H1 (cell line): ENCODE data around the gene LMTK3. TPM values are rescaled to one million over a fixed set of nuclear protein-coding genes. Genes with fewer than 3 reads are reported as not detected.

Experiments used
- CTCF ChIA-PET: fragments of 300-600 bp; sonication (Branson Sonifier 250); formaldehyde crosslinking; loops from one replicate; lab custom pipeline; 2021; ENCODE audit not compliant: partially characterized antibody; lab: Charles Lee
- POLR2A ChIA-PET: fragments of 300-600 bp; sonication (Branson Sonifier 250); formaldehyde crosslinking; loops from one replicate; lab custom pipeline; 2021; ENCODE audit warnings: inconsistent platforms; ENCODE audit not compliant: partially characterized antibody; lab: Charles Lee
- DNase-seq, 2 experiments: peaks; one replicate each; pipeline versions ENCODE4 v3.0.0 to v3.0.0-alpha.2; 2010 to 2022; ENCODE audit warnings: low spot score in 2 of 2, low read depth in 1 of 2, mixed read lengths in 1 of 2
- FAIRE-seq: peaks from 2 replicates; lab custom pipeline; 2011; peaks lifted over from hg19 to GRCh38; lab: Jason Lieb, UNC
- H2AFZ ChIP-seq: 2 replicates; pipeline ENCODE4 v1.8.1; 2012; ENCODE audit warnings: low read length, inconsistent platforms
- H2AK5ac ChIP-seq: 2 replicates; pipeline ENCODE4 v1.6.1; 2013; ENCODE audit warnings: low read depth, low read length
- H2BK120ac ChIP-seq: replicated peaks from 2 replicates; pipeline ENCODE3; 2013; ENCODE audit warnings: low read depth, low read length, inconsistent platforms
- H2BK12ac ChIP-seq: 2 replicates; pipeline ENCODE4 v1.6.1; 2013; ENCODE audit warnings: low read depth, low read length
- H2BK15ac ChIP-seq: 2 replicates; pipeline ENCODE4 v1.6.1; 2013; ENCODE audit warnings: low read length
- H2BK20ac ChIP-seq: 2 replicates; pipeline ENCODE4 v1.6.1; 2013; ENCODE audit warnings: low read length
- H2BK5ac ChIP-seq: 2 replicates; pipeline ENCODE4 v1.6.1; 2013; ENCODE audit warnings: low read depth, low read length
- H3K14ac ChIP-seq: 2 replicates; pipeline ENCODE4 v1.6.1; 2013; ENCODE audit warnings: inconsistent platforms; ENCODE audit not compliant: insufficient read length
- H3K18ac ChIP-seq: 2 replicates; pipeline ENCODE4 v1.6.1; 2013; ENCODE audit warnings: low read length; ENCODE audit errors: extremely low read depth
- H3K23ac ChIP-seq: 2 replicates; pipeline ENCODE4 v1.6.1; 2013; ENCODE audit warnings: inconsistent platforms; ENCODE audit not compliant: insufficient read length
- H3K23me2 ChIP-seq: 2 replicates; pipeline ENCODE4 v1.6.1; 2013; ENCODE audit warnings: low read depth, low read length
- H3K27ac ChIP-seq: 2 replicates; pipeline ENCODE4 v1.6.1; 2011; ENCODE audit warnings: low read depth, low read length, inconsistent platforms
- H3K27me3 ChIP-seq, 4 experiments: replicated peaks in 1 of 4; 1 replicate in 1 of 4; 2 replicates in 3 of 4; pipeline versions ENCODE4 v1.6.1 to v1.8.1; 2011 to 2013; ENCODE audit warnings: low read length in 3 of 4, mild to moderate bottlenecking in 3 of 4, inconsistent platforms in 2 of 4, mixed read lengths in 2 of 4, moderate library complexity in 1 of 4; ENCODE audit not compliant: control insufficient read depth in 3 of 4, insufficient read depth in 3 of 4; ENCODE audit errors: extremely low read depth in 1 of 4
- H3K36me3 ChIP-seq, 4 experiments: 2 replicates each; pipeline versions ENCODE4 v1.6.1 to v1.8.1; 2011 to 2013; ENCODE audit warnings: mild to moderate bottlenecking in 4 of 4, low read length in 3 of 4, moderate library complexity in 2 of 4, control low read depth in 1 of 4, inconsistent platforms in 1 of 4; ENCODE audit not compliant: insufficient read depth in 4 of 4, control insufficient read depth in 2 of 4
- H3K4ac ChIP-seq: replicated peaks from 2 replicates; pipeline ENCODE3; 2013; ENCODE audit warnings: low read length, low read depth, mixed read lengths, inconsistent platforms; ENCODE audit not compliant: insufficient read length
- H3K4me1 ChIP-seq, 4 experiments: replicated peaks in 1 of 4; 1 replicate in 1 of 4; 2 replicates in 3 of 4; pipeline versions ENCODE4 v1.6.1 to v1.8.1; 2011 to 2013; ENCODE audit warnings: low read length in 3 of 4, inconsistent platforms in 2 of 4, mixed read lengths in 1 of 4; ENCODE audit not compliant: insufficient read depth in 4 of 4, control insufficient read depth in 3 of 4
- H3K4me2 ChIP-seq, 2 experiments: 2 replicates each; pipeline versions ENCODE4 v1.6.1 to v1.8.1; 2011 to 2013; ENCODE audit warnings: low read depth in 2 of 2, low read length in 2 of 2, control low read depth in 1 of 2, inconsistent platforms in 1 of 2, mild to moderate bottlenecking in 1 of 2; ENCODE audit not compliant: insufficient read depth in 1 of 2
- H3K4me3 ChIP-seq, 4 experiments: fragments of 200-600, 300-600 bp in 1 of 4; sonication (generic), shearing (Covaris generic), sonication (Bioruptor Twin) in 1 of 4; 2 replicates each; pipeline versions ENCODE4 v1.5.1 to v1.8.1; 2011 to 2016; ENCODE audit warnings: low read length in 4 of 4, low read depth in 3 of 4, control low read depth in 2 of 4, inconsistent platforms in 2 of 4, mild to moderate bottlenecking in 2 of 4, mixed read lengths in 1 of 4, moderate library complexity in 1 of 4; ENCODE audit not compliant: insufficient read depth in 2 of 4; ENCODE audit errors: extremely low read depth in 1 of 4
- H3K56ac ChIP-seq: replicated peaks from 2 replicates; pipeline ENCODE3; 2013; ENCODE audit warnings: low read depth, mild to moderate bottlenecking, mixed read lengths, low read length, inconsistent platforms; ENCODE audit not compliant: insufficient read length
- H3K79me1 ChIP-seq: 2 replicates; pipeline ENCODE4 v1.6.1; 2013; ENCODE audit warnings: low read depth, low read length, control low read depth
- H3K79me2 ChIP-seq, 2 experiments: 2 replicates each; pipeline versions ENCODE4 v1.6.1 to v1.8.1; 2012 to 2013; ENCODE audit warnings: low read length in 2 of 2, mild to moderate bottlenecking in 2 of 2, inconsistent platforms in 1 of 2; ENCODE audit not compliant: insufficient read depth in 2 of 2, control insufficient read depth in 1 of 2
- H3K9ac ChIP-seq, 4 experiments: replicated peaks in 1 of 4; 1 replicate in 1 of 4; 2 replicates in 3 of 4; pipeline versions ENCODE4 v1.6.1 to v1.8.1; 2011 to 2013; ENCODE audit warnings: low read depth in 3 of 4, low read length in 3 of 4, control low read depth in 2 of 4, mild to moderate bottlenecking in 2 of 4, moderate library complexity in 2 of 4, inconsistent platforms in 1 of 4; ENCODE audit errors: extremely low read depth in 1 of 4
- H3K9me3 ChIP-seq, 2 experiments: 2 replicates each; pipeline versions ENCODE4 v1.6.1 to v1.8.1; 2012 to 2013; ENCODE audit warnings: mild to moderate bottlenecking in 2 of 2, moderate library complexity in 2 of 2, control low read depth in 1 of 2, inconsistent platforms in 1 of 2, low read depth in 1 of 2, low read length in 1 of 2, mixed read lengths in 1 of 2; ENCODE audit not compliant: insufficient read depth in 2 of 2
- H4K20me1 ChIP-seq, 2 experiments: replicated peaks in 1 of 2; 2 replicates each; pipeline versions ENCODE3 to v1.8.1; 2011 to 2013; ENCODE audit warnings: inconsistent platforms in 2 of 2, low read length in 2 of 2, mild to moderate bottlenecking in 1 of 2; ENCODE audit not compliant: insufficient read depth in 2 of 2, control insufficient read depth in 1 of 2
- H4K5ac ChIP-seq: 2 replicates; pipeline ENCODE4 v1.6.1; 2013; ENCODE audit warnings: low read length, low read depth, mixed read lengths, inconsistent platforms; ENCODE audit not compliant: insufficient read length
- H4K8ac ChIP-seq: 2 replicates; pipeline ENCODE4 v1.8.0; 2013; ENCODE audit warnings: mild to moderate bottlenecking, moderate library complexity, low read length, inconsistent platforms; ENCODE audit not compliant: insufficient read depth; ENCODE audit errors: extremely low read depth
- H4K91ac ChIP-seq: replicated peaks from 2 replicates; pipeline ENCODE3; 2013; ENCODE audit warnings: low read length, mixed read lengths, inconsistent platforms; ENCODE audit not compliant: insufficient read length
- EZH2 ChIP-seq: fragments of 200-600 bp; sonication (generic); IDR thresholded peaks from 2 replicates; pipeline ENCODE4 v1.7.1; 2012; ENCODE audit warnings: low read depth, mild to moderate bottlenecking, moderate library complexity, low read length, inconsistent platforms; ENCODE audit not compliant: severe bottlenecking
- RNF2 ChIP-seq: fragments of 200-900, 300-1000 bp; sonication (generic); IDR thresholded peaks from 2 replicates; pipeline ENCODE4 v1.7.1; 2016; ENCODE audit warnings: borderline replicate concordance, low read depth, mild to moderate bottlenecking, antibody characterized with exemption, low read length; ENCODE audit not compliant: poor library complexity, severe bottlenecking; ENCODE audit errors: missing control alignments
- SIN3A ChIP-seq, 2 experiments: IDR thresholded peaks in 1 of 2; conservative IDR thresholded peaks in 1 of 2; 2 replicates each; pipeline ENCODE4 v1.6.1; 2011 to 2012; ENCODE audit warnings: low read length in 2 of 2, improper control_type of control experiment in 1 of 2, low read depth in 1 of 2, mild to moderate bottlenecking in 1 of 2
- WGBS, 2 experiments: shearing (Covaris generic) in 1 of 2; methylation state at CpG; one replicate each; pipeline versions ENCODE4 v1.1.6 to v1.1.7; 2013 to 2015; ENCODE audit warnings: low lambda C conversion rate in 2 of 2, mixed read lengths in 2 of 2, inconsistent platforms in 1 of 2, low coverage in 1 of 2, missing lambda C conversion rate in 1 of 2; ENCODE audit not compliant: insufficient replicate concordance in 2 of 2, insufficient coverage in 1 of 2, insufficient read length in 1 of 2; ENCODE audit errors: extremely low coverage in 1 of 2, missing lambda C conversion rate in 1 of 2; 5-methylcytosine and 5-hydroxymethylcytosine counted together
- polyA plus RNA-seq, 7 experiments: library from polyadenylated mRNA; depleted of rRNA in 3 of 7; stranded (reverse) in 5 of 7; unstranded in 2 of 7; fragments of >200 nt in 5 of 7; fragments of 200-250 nt in 2 of 7; gene quantifications; 1 replicate in 5 of 7; 2 replicates in 1 of 7; 4 replicates in 1 of 7; pipeline versions ENCODE4 v1.2.1 to v1.2.3, GENCODE V29; 2011 to 2013; ENCODE audit warnings: missing spikeins in 2 of 7, mixed read lengths in 2 of 7
- total RNA-seq: library from RNA; stranded (reverse); fragmentation: NEBNext Ultra II Directional; extraction: Animal tissue kit (Norgen Biotek cat#: 25700); gene quantifications from 2 replicates; pipeline ENCODE4 v1.2.1, GENCODE V29; 2021

Gene LMTK3
- total and polyA plus RNA-seq, 2 of the 8 experiments (the other 6 are each of a cell fraction or from before 2014, with no cell fraction given) = 2.7 to 12.4 TPM

- no peak overlapping the region for H3K18ac ChIP-seq
- peak overlapping the region; percentile 77 to 91 for H3K4me2 ChIP-seq
- H2BK20ac ChIP-seq = peak overlapping the region; percentile 73
- H3K23ac ChIP-seq = no peak overlapping the region
- no peak overlapping the region for H3K14ac ChIP-seq
- H3K23me2 ChIP-seq = peaks cover 25% of the 10 kb centered on the region
- no peak overlapping the region for H3K27ac ChIP-seq
- no peak overlapping the region for H2AFZ ChIP-seq
- peaks cover 0 to 12% (median 9%) of the 10 kb centered on the region in 4 experiments; a peak in 4 of 7 replicates for H3K27me3 ChIP-seq
- ChIA-PET CTCF (interaction anchor here (1.0 to 1.7 kb wide), 2 partner anchors 73 to 75 kb away, joined by 3 to 15 read pairs; no protein-coding TSS in a partner anchor), POLR2A (interaction anchor here (0.8 to 2.0 kb wide), 8 partner anchors 10 to 104 kb away, joined by 3 to 7 read pairs (median 5); partner anchors contain the start of gene SULT2B1)
- no peaks in the 10 kb centered on the region for H3K79me2 ChIP-seq
- no peak for DNase-seq
- H4K91ac ChIP-seq = peak overlapping the region; percentile 13
- TF ChIP-seq SIN3A (conservative IDR thresholded peaks at IDR 0.05 in 1 of 2, IDR thresholded peaks at IDR 0.05 in 1 of 2; ENCODE audit: low read depth in 1 of 2, low read length in 2 of 2) (no peak), EZH2 (peak; percentile 14), RNF2 (no peak)
- peak overlapping the region in 3 of 4 experiments; percentile 51 to 81 (median 76); a peak in 5 of 8 replicates for H3K4me3 ChIP-seq
- no peak overlapping the region; a peak in 1 of 7 replicates for H3K9ac ChIP-seq
- H3K4me1 ChIP-seq = peaks cover 0 to 20% (median 10%) of the 10 kb centered on the region in 4 experiments; a peak in 5 of 7 replicates
- H3K56ac ChIP-seq = no peak overlapping the region
- no peaks in the 10 kb centered on the region for H3K36me3 ChIP-seq
- no peaks in the 10 kb centered on the region for H3K79me1 ChIP-seq
- no peaks in the 10 kb centered on the region for H3K9me3 ChIP-seq
- peak overlapping the region; percentile 32 for H2BK15ac ChIP-seq
- no peak overlapping the region for H4K5ac ChIP-seq
- H2BK120ac ChIP-seq = no peak overlapping the region
- FAIRE-seq = no peak
- peak overlapping the region; percentile 91 for H2AK5ac ChIP-seq
- H4K8ac ChIP-seq = no peak overlapping the region
- peaks cover 0 to 4% of the 10 kb centered on the region in 2 experiments for H4K20me1 ChIP-seq
- 72% methylated on average over 19 of the region's 19 CpGs; no CpG with 5 or more reads in 1 of the 2 experiments for WGBS, 2 experiments
- peak overlapping the region; percentile 77; the same call in 1 of the 2 replicates for H2BK12ac ChIP-seq
- H3K4ac ChIP-seq = no peak overlapping the region
- 0 out of 2 replicates have a peak overlapping the region, but pooled peaks have one; percentile 1 for H2BK5ac ChIP-seq
Observed at GRCh38 chr19:48512504-48513288, 1.1 kb upstream of the LMTK3 start.
